NCI-H146 (cell line): ENCODE results near the gene DISC1.
A peak's percentile ranks its signal among the peaks of the same experiment; 100 is the strongest.
"Not testable (repeated sequence)": the region's sequence is repeated elsewhere in the genome, so short reads cannot be mapped to it uniquely, and the experiment has no call there.

ENCODE experiments used
- DNase-seq: peaks from one replicate; lab custom pipeline; 2025; lab: John Stamatoyannopoulos, UW

Gene DISC1

GRCh38 chr1:231733063-231733462 is 106.5 kb downstream of the DISC1 start:
- no peak for DNase-seq

- DNase-seq = no peak
These were observed 107.1 kb downstream of the DISC1 start for GRCh38 chr1:231733672-231734071.

GRCh38 chr1:231734417-231734816 is 107.8 kb downstream of the DISC1 start:
- no peak for DNase-seq

- DNase-seq = no peak
These were observed 108.8 kb downstream of the DISC1 start for GRCh38 chr1:231735411-231735810.

GRCh38 chr1:231735941-231736340 is 109.4 kb downstream of the DISC1 start:
- DNase-seq = no peak

GRCh38 chr1:231736464-231736863 is 109.9 kb downstream of the DISC1 start:
- DNase-seq = no peak

- no peak for DNase-seq
These were observed 112.0 kb downstream of the DISC1 start for GRCh38 chr1:231738554-231738953.

- no peak for DNase-seq
These were observed 117.4 kb downstream of the DISC1 start for GRCh38 chr1:231743966-231744365.

GRCh38 chr1:231748760-231749415 is 122.3 kb downstream of the DISC1 start:
- peak; percentile 56 for DNase-seq

GRCh38 chr1:231750296-231750695 is 123.7 kb downstream of the DISC1 start:
- no peak for DNase-seq

- no peak for DNase-seq
These were observed 124.3 kb downstream of the DISC1 start for GRCh38 chr1:231750818-231751362.

GRCh38 chr1:231751415-231751814 is 124.8 kb downstream of the DISC1 start:
- DNase-seq = no peak

- no peak for DNase-seq
These were observed 126.7 kb downstream of the DISC1 start for GRCh38 chr1:231753313-231753712.

GRCh38 chr1:231757101-231757404 is 130.5 kb downstream of the DISC1 start:
- no peak for DNase-seq

GRCh38 chr1:231757759-231758158 is 131.2 kb downstream of the DISC1 start:
- no peak for DNase-seq

- no peak for DNase-seq
These were observed 134.7 kb downstream of the DISC1 start for GRCh38 chr1:231761252-231761651.

- no peak for DNase-seq
These were observed 135.4 kb downstream of the DISC1 start for GRCh38 chr1:231761747-231762541.

GRCh38 chr1:231763456-231763855 is 136.9 kb downstream of the DISC1 start:
- no peak for DNase-seq

- not testable (repeated sequence) for DNase-seq
These were observed 139.2 kb downstream of the DISC1 start for GRCh38 chr1:231765825-231766224.

GRCh38 chr1:231767471-231767870 is 140.9 kb downstream of the DISC1 start:
- DNase-seq = no peak

- no peak for DNase-seq
These were observed 141.8 kb downstream of the DISC1 start for GRCh38 chr1:231768416-231768815.

- DNase-seq = no peak
These were observed 144.1 kb downstream of the DISC1 start for GRCh38 chr1:231770506-231771175.
